ELR (cell line): ENCODE data around the gene TBCE.

ENCODE experiments used
- DNase-seq: peaks from one replicate; pipeline ENCODE4 v3.0.0-alpha.2; 2015; ENCODE audit warnings: low read depth

TBCE gene

DNA sequence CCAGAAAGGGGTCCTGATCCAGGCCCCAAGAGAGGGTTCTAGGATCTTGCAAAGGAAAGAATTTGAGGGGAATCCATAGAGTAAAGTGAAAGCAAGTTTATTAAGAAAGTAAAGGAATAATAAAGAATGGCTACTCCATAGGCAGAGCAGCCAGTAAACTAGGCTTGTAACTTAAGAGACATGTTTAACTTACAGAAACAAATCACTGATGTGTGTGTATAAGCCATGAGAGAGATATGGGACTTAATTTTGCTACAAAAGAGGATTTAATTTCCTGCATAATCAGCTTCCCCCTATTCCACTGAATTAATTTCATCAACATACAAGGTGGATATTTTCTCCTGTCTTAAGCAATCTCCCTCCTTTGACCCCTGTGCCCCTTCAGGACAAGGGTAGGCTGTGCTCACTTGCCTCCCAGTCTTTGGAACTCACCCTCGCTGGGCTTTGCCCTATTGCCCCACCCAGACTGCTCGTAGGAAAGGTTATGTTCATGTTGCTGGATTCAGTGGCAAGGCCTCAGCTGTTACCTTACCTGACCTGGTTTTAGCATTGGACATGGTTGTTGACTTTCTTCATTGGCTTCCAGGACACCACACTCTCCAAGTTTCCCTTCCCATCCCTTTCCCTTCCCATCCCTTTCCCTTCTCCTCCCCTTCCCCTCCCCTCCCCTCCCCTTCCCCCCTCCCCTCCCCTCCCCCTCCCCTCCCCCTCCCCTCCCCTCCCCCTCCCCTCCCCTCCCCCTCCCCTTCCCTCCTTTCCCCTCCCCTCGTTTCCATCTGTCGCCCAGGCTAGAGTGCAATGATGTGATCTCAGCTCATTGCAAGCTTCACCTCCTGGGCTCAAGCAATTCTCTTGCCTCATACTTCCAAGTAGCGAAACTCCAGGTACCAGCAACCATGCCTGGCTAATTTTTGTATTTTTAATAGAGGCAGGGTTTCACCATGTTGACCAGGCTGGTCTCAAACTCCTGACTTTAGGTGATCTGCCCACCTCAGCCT, 44.6 kb downstream of the TBCE start:
- DNase-seq = peak; percentile 42

DNA sequence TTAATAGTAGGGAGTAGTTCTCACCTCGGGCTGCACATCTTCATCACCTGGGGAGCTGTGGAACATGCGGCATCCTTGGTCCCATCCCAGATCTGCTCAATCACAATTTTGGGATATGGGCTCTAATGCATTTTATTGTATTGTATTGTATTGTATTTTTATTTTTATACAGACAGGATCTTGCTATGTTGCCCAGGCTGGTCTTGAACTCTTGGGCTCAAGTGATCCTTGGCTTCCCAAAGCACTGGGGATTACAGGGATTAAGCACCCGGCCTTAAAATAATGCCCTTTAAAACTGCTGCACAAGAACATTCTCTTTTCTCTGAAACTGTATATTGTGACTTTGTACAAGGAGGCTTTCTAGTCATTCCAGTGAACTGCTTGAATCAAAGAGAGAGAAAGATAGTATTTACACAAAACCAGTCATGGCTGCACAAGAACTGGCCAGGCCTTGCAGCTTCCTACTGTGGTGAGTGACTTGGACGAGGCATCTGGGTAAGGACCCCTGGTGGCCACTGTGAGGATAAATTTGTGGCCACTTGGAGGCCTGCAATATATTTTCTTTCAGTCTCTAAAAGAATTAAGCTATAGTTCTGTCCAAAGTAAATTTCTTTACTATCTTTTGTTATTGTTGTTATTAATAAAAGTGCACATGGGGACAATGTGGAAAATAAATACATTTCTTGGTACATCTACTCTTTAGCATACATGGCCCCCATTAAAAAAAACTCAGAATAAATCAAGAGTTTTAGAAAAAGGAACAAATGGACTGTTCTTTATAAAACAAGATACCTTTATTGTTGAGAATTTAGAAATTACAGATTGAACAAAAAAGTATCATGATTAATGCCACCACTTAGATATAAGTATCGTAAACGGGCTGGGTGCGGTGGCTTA, 48.0 kb downstream of the TBCE start:
- peak; percentile 84 for DNase-seq

DNA sequence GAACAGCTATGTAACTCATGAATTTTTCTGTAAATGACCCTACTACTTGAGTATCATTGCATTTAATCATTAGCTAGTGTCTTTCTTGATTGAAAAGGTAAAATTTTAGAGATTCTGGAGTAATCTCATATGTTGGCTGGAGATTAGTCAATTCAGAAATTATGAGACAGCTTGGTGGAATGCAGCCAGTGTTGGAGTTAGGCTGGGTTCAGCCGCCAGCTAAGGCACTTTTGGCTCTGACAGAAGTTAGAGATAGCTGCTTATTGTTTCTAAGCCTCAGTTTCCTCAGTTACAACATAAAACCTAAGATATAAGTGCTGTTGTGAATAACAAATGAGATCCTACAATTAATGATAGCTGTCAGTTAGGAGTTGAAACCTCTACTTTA, 49.4 kb downstream of the TBCE start:
- DNase-seq = peak; percentile 75

DNA sequence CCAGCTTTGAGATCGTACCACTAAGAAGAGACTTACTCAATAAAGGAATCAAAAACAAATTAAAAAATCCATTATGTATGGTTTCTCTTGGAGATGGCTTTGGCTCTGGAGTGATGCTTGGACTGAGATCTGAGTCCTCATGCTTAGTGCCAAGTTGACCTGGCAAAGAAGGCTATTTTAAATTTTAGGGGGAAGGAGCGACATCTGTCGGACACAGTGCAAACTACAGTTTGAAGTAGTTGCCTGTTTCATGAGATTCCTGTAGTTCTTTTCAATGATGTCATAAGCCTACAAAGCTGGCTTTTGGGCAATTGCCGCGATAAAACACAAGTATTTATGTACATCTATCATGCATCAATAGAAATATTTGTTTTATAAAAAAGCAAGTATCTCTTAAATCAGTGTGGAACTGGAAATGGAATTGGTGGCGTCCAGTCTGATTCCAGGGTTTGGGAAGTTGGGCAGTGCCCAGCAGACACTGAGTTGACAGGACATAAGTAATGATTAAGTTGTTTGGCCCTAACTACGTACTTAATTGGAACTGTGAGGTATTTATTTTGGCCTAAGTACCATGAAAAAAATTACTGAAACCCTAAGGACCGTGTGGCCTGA, 50.0 kb downstream of the TBCE start:
- peak; percentile 77 for DNase-seq

DNA sequence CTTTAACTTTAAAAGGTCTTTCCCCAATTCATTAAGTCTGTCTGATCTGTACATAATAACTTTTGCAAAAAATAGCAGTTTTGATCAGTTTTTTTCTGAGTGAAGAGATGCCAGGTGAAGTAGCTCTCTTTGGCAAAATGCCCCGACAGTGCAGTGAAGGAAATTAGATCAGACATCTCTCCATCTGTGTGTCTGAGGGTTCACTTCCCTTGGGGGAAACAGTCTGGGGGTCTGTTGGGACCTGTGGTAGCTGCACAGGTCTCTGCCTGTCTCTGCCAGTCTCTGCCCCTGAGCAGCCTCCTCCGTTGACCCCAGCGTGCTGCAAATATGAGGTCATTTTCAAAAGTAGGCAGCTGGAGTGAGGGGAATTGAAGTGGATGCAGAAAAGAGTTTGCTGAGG, 54.5 kb downstream of the TBCE start:
- DNase-seq = no peak

DNA sequence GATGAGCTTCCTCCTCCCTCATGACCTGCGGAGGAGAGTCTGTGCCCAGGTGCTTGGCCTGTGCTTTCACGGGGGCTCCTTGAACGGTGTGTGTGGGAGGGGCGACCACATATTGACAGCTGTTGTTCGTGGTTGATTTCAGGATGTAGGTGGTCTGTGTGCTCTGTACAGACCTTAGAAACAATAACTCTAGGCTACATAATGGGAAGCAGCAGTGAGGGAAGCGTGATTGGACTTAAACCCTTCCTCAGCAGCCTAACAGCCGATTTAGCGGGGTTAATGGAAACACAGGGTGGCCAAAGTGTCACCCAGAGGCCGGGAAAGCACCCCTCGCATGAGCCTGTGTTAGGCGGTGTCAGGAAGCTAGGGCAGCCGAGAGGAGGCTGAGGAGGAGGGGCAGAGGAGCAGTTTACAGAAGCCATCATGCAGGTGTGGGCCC, 56.0 kb downstream of the TBCE start:
- no peak for DNase-seq

DNA sequence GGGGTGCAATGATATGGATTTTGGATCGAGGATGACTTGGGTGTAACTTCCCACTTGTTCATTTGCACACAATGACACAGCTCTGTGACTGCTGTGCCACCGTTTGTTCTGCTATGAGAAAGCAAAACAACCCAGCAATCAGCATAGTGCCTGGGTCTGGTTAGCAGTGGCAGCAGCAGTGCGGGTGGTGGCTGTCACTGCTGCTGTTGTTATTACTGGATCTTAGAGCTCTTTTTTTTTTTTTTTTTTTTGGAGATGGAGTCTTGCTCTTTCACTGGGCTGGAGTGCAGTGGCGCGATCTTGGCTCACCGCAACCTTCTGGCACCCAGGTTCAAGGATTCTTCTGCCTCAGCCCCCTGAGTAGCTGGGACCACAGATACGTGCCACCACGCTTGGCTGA, 56.9 kb downstream of the TBCE start:
- DNase-seq = no peak

DNA sequence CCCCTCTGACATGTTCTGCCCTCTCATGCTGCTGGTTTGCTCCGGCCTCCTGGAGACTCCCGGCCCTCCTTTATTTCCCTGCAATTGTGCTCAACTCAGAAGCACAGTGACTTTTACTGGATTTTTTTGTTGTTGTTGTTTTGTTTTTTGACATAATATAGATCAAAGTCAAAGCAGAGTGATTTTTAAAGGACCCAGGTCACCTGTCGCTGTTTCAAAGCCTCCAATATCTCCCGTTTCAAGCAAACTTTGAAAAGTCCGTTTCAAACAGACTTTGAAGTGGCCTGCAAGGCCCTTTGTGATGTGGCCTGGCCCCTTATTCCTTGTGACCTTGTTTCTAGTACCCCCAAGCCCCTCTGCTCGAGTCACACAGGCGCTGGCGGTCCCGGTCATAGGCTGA, 58.1 kb downstream of the TBCE start:
- no peak for DNase-seq

DNA sequence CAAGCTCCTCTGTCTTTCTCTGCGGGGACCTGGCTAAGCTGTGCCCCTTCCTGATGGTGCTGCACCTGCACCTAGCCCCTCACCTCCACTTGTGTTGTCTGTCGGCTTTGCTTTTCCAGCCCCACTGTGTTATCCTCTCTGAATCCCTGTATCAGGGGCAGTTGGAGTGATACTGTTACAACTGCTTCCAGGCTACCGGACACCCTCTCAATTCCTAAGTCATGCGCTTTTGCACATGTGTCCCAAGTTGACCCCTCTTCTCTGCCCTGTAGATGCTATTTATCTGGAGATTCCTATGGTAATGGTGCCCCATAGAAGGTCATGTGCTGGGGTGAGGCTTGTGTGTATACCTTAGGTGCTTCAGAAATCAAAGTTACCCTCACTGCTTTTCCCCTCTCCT, 58.9 kb downstream of the TBCE start:
- DNase-seq = no peak

DNA sequence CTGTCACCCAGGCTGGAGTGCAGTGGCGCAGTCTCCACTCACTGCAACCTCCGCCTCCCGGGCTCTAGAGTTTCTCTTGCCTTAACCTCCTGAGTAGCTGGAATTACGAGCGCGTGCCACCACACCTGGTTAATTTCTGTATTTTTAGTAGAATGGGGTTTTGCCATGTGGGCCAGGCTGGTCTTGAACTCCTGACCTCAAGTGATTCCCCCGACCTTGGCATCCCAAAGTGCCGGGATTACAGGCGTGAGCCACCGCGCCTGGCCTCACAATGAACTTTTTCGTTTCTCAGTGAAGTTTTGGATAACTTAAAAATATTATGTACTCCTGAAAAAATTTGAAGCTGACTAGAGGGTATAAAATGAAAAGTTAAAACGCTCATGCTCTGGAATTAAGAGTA, 59.5 kb downstream of the TBCE start:
- DNase-seq = no peak

DNA sequence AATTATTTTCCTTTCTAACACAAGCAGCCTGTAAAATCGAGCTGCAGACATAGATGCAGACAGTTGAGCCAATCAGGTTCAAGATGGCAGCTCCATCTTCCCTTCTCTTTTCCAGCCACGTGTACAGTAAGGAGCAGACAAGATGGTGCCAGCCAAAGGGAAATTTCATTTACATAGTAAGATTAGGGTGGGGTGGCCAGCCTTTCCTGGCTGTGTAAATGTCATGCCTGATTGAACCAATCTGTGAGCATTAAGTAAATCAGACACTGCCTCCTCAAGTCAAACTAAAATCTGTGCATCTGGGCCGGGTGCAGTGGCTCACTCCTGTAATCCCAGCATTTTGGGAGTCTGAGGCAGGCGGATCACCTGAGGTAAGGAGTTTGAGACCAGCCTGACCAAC, 60.2 kb downstream of the TBCE start:
- DNase-seq = no peak

DNA sequence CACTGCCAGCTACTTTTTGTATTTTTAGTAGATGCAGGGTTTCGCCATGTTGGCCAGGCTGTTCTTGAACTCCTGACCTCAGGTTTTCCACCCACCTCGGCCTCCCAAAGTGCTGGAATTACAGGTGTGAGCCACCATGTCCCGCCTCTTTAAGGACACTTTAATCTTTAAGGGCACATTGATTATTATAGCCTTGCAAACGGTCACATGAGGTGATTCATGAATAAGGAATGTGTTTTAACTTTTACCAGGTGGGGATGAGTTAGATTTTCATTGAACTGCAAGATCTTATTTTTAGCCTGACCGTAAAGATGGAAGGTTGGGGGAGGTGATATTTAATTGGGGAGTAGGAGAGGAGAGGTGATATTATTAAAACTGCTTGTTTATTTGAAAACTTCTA, 61.9 kb downstream of the TBCE start:
- peak; percentile 55 for DNase-seq

DNA sequence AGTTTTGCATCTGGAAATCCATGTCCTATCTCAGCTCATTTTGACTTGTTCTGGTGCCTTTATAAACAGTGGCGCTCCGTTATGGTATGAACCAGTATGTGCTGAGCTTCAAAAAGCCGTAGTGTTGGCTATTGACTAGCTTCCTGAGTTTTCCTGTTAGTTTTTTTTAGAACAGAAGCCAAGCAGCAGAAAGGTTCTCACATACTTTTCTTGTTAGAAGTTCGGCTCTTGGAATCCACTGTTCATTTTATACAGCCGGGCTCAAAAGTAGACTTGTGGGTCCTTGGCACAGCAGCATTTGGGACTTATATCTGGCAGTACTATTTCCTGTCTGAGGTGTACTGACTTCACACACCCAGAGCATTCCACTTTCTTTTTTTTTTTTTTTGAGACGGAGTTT, 63.8 kb downstream of the TBCE start:
- DNase-seq = no peak

DNA sequence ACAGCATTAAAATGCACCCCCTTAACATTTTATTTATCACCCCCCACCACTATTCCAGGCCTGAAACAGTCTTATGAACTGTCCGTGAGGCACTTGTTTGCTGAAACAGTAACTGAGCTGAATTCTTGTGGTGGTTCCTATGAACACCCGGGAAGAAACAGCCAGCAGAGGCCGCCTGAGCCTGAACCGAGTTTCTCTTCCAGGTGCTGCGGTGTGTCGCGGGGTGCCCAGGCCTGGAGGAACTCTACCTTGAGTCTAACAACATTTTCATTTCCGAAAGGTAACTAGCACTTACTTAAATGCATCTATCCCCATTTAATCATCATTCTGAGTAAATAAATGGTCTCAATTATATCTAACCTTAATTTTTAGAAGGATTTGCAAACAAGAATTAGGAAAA, 66.8 kb downstream of the TBCE start:
- DNase-seq = no peak

DNA sequence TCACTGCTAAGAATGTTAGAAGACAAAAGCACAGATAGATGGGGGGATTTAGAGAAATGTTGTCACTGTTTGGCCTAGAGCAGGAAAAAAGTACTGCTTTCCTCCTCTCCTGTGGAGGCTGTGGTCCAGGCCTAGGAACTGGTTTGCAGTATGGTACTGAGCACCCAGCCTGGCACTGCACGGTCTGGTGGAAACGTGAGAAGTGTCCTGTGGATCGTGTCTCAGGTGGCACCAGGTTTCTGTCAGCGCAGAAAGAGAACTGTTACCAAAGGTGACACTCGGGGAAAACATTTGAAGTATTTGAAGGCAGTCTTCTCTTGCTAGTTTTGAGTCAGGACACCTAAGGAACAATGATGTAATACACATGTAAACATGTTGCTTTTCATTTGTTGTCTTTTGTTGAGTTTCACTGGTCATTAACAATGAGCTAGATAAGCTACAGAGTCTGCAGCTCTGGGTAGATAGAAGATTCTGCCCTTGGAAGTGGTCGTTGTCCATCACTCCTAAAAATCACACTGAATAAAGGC, 74.0 kb downstream of the TBCE start:
- no peak for DNase-seq

DNA sequence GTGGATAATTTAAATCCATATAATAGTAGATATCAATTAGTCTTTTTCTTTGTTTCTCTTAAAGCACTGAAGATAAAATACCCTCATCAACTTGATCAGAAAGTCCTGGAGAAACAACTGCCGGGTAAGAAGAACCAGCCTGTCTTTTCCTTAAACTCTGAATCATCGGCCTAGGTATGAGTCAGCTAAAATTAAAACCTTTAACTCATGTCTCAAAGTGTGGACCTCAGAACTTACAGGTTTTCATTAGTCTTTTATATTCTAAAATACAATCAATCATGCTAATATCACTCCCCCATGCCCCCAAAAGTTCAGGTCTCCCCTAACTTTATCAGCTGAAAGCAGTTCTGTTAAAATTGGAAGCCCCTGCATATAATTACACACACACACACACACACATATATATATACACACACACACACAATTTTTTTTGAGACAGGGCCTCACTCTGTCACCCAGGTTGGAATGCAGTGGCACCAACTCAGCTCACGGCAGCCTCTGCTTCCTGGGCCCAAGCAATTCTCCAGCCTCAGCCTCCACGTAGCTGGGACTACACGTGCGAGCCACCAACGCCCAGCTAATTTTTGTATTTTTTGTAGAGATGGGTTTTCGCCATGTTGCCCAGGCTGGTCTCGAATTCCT, 75.7 kb downstream of the TBCE start:
- DNase-seq = peak; percentile 81

DNA sequence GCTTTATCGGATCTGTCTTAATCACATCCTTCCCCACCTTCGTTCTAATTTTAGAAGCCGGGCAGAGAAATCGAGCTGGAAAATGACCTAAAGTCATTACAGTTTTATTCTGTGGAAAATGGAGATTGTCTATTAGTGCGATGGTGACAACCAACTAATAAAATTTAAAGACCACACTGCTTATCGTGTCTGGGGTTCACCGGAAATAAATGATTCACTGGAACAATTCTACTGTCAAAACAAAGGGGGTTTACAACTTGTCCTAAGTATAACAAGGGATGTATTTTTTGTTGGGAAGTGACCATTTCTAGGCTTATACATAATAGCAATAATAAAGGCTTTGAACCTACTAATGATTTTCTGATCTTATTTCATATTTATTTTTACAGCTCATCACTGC, 81.4 kb downstream of the TBCE start:
- no peak for DNase-seq

DNA sequence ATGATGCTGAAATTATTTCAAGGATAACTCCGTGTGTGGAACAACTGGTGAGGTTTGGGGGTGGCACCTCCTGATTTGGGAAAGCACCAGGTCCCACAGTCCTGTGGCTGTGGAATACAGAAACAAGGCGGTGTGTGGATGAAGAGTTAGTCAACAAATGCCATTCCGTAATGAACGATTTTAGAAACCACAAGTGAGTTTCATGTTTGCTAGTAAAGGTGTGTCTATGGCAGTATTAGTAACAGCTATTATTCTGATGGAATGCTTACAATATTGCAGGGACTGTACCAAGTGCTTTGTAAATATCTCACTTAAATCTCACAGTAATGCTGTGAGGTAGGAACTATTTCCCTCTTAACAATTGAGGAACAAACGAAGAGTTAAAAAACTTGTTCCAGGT, 83.2 kb downstream of the TBCE start:
- no peak for DNase-seq

DNA sequence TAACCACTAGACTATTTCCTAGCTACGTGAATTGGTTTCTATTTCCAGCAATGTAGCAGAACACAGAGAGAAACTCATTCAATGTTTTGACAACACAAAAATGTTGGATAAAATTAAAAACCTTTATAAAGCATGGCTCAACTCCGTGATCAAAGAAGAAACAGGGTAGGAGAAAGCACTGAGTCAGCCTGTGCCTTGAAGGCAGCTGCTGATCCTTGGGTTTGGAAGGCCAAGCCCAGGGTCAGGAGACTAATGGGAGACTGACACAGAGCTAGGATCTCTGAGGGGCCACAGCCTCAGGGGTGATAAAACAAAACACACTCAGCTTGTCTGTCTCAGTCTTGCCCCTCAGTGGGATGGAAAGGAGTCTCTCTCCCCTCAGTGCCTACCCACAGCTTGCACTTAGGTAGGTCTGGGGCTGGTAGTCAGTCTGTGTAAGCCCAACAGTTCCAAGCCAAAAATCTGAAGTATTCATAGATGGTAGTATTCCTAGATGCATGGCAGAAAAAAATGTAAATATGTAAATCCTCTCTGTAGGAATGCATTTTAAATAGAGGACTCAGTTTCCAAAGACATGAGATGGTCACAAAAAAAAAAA, 83.8 kb downstream of the TBCE start:
- DNase-seq = no peak

DNA sequence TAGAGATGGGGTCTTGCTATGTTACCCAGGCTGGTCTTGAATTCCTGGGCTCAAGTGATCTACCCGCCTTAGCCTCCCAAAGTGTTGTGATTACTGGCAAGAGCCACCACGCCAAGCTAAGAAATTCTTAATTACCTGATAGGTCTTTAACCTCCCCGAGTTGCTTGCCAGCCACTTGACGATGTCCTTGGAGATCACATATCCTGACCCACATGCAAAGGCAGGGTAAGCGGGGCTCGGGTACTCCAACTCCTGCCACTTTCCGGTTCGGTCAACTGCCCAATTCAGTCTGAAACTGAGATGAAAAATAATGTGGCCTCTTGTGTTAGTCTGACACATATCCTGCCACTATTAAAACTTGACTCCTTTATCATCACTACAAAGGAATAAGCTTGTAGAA, 86.8 kb downstream of the TBCE start:
- no peak for DNase-seq

DNA sequence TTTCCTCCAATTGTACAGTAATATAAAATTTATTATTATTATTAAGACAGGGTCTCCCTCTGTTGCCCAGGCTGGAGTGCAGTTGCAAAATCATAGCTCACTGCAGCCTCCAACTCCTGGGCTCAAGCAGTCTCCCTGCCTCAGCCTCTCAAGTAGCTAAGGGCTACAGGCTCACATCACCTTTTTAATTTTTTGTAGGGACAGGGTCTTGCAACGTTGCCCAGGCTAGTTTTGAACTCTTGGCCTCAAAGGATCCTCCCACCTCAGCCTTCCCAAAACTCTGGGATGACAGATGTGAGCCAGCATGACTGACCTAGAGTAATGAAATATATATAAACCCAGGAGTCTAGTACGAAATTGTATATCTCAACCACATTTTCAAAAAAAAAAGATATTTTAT, 87.9 kb downstream of the TBCE start:
- no peak for DNase-seq
